ENCODE measurements around the gene EPYC. TPM values are rescaled to one million over a fixed set of nuclear protein-coding genes. Genes with fewer than 3 reads are reported as not detected.

Gene EPYC
- total RNA-seq, 8 experiments from 2014 or later = 1.8 TPM; not detected in 7

- Histone ChIP-seq H3K4me3 (no peak overlapping the region), H3K27ac (no peak overlapping the region), H3K4me1 (replicated peaks in 1 of 2) (no peaks in the 10 kb centered on the region)
- no peak for ATAC-seq (replicated peaks in 6 of 8)
- in situ Hi-C loops (cut with MboI; ENCODE audit: low pct_unique_long_range_greater_than_20kb in 2 of 9, low sequenced_read_pairs in 9 of 9, unreplicated experiment in 9 of 9) = loop anchor here in 2 of 9 experiments (25.0 kb wide), 2 partner anchors 1355 to 1380 kb away; partner anchors contain the start of gene POC1B (in 1 of the 2)
- WGBS, 10 experiments = 17 to 100% (median 71%) methylated on average over 1 to 2 of the region's 2 CpGs; no CpG with 5 or more reads in 1 of the 10 experiments
These were observed 87.3 kb downstream of the EPYC start for GRCh38 chr12:90917431-90917830.

- Histone ChIP-seq H3K27ac (no peak overlapping the region), H3K4me1 (replicated peaks in 1 of 2) (no peaks in the 10 kb centered on the region), H3K4me3 (no peak overlapping the region)
- no peak for ATAC-seq (replicated peaks in 6 of 8)
- in situ Hi-C loops (cut with MboI; ENCODE audit: low pct_unique_long_range_greater_than_20kb in 2 of 9, low sequenced_read_pairs in 9 of 9, unreplicated experiment in 9 of 9) = loop anchor here in 2 of 9 experiments (25.0 kb wide), 2 partner anchors 1354 to 1379 kb away; partner anchors contain the start of gene POC1B (in 1 of the 2)
These were observed 88.3 kb downstream of the EPYC start for GRCh38 chr12:90916516-90916915.

GRCh38 chr12:90915353-90915752, 89.4 kb downstream of the EPYC start:
- H3K27ac ChIP-seq = no peak overlapping the region
- in situ Hi-C loops (cut with MboI; ENCODE audit: low pct_unique_long_range_greater_than_20kb in 2 of 9, low sequenced_read_pairs in 9 of 9, unreplicated experiment in 9 of 9) = loop anchor here in 2 of 9 experiments (25.0 kb wide), 2 partner anchors 1353 to 1378 kb away; partner anchors contain the start of gene POC1B (in 1 of the 2)
- no peaks in the 10 kb centered on the region for H3K4me1 ChIP-seq (replicated peaks in 1 of 2)
- H3K4me3 ChIP-seq = no peak overlapping the region
- ATAC-seq (replicated peaks in 6 of 8) = no peak
- WGBS, 10 experiments = 53 to 86% (median 78%) methylated on average over 2 of the region's 2 CpGs; no CpG with 5 or more reads in 2 of the 10 experiments

Other genes starting within 250 kb of the EPYC start
- under 1 TPM in 4 of 8 experiments, not detected in 4; 0.07 to 0.62 (median 0.20) TPM for gene CCER1, start 49.8 kb downstream of the EPYC start, total RNA-seq
- 1 to 10 TPM in 1 of 8 experiments, under 1 TPM in 2, not detected in 5; 0.09 to 1.8 (median 0.09) TPM for gene KERA, start 53.1 kb upstream of the EPYC start, total RNA-seq
- gene LUM, start 106.5 kb upstream of the EPYC start, total RNA-seq = 100 to 1,000 TPM in 1 of 8 experiments, 10 to 100 TPM in 1, under 1 TPM in 4, not detected in 2; 0.17 to 345 (median 0.52) TPM
- 100 to 1,000 TPM in 3 of 8 experiments, 10 to 100 TPM in 1, 1 to 10 TPM in 2, under 1 TPM in 2; 0.11 to 863 (median 30.7) TPM for gene DCN, start 177.8 kb upstream of the EPYC start, total RNA-seq